SK-N-SH (cell line): ENCODE measurements around the gene PRIMPOL.

ENCODE experiments used
- POLR2AphosphoS5 ChIP-seq: IDR thresholded peaks from 2 replicates; pipeline ENCODE4 v1.6.1; 2012; ENCODE audit warnings: low read depth, low read length
- SIN3A ChIP-seq: IDR thresholded peaks from 2 replicates; pipeline ENCODE4 v1.6.1; 2012; ENCODE audit warnings: low read depth, mild to moderate bottlenecking, low read length, moderate library complexity, borderline replicate concordance
- TAF1 ChIP-seq: IDR thresholded peaks from 2 replicates; pipeline ENCODE4 v1.6.1; 2012; ENCODE audit warnings: low read depth, mild to moderate bottlenecking, low read length, moderate library complexity, borderline replicate concordance

GRCh38 chr4:184684491-184685189 is 35.1 kb downstream of the PRIMPOL start:
- no peak for TF ChIP-seq POLR2AphosphoS5
- no peak for TF ChIP-seq SIN3A
- TF ChIP-seq TAF1, result no peak
